NCI-H446 treated with DMSO at 0.1 percent for 48 hours (cell line): ENCODE results near the gene DDX21.
A peak's percentile ranks its signal among the peaks of the same experiment; 100 is the strongest.
"Not testable (repeated sequence)": the region's sequence is repeated elsewhere in the genome, so short reads cannot be mapped to it uniquely, and the experiment has no call there.

Source experiments
- DNase-seq: peaks from one replicate; lab custom pipeline; 2025; lab: John Stamatoyannopoulos, UW

The DDX21 gene

GRCh38 chr10:68988530-68989316 lies 32.8 kb downstream of the DDX21 start, which contains the start of gene KIFBP:
KIFBP (plus strand) TSS chr10:68988803; CDS start chr10:68988833, 30 bp downstream.
- DNase-seq, result peak; percentile 83

- no peak for DNase-seq
Observed at GRCh38 chr10:68989317-68989990, 33.5 kb downstream of the DDX21 start.

GRCh38 chr10:68992636-68993440 lies 36.9 kb downstream of the DDX21 start:
- DNase-seq, result no peak

GRCh38 chr10:68997211-68997610 lies 41.2 kb downstream of the DDX21 start:
- no peak for DNase-seq

- no peak for DNase-seq
Observed at GRCh38 chr10:69004821-69005220, 48.9 kb downstream of the DDX21 start.

- no peak for DNase-seq
Observed at GRCh38 chr10:69005704-69006485, 49.9 kb downstream of the DDX21 start.

GRCh38 chr10:69007260-69007659 lies 51.3 kb downstream of the DDX21 start:
- DNase-seq, result no peak

- DNase-seq, result no peak
Observed at GRCh38 chr10:69009360-69009759, 53.4 kb downstream of the DDX21 start.

GRCh38 chr10:69010151-69010640 lies 54.2 kb downstream of the DDX21 start:
- DNase-seq, result no peak

GRCh38 chr10:69012778-69013177 lies 56.8 kb downstream of the DDX21 start:
- DNase-seq, result not testable (repeated sequence)

- no peak for DNase-seq
Observed at GRCh38 chr10:69014171-69014570, 58.2 kb downstream of the DDX21 start.

- DNase-seq, result no peak
Observed at GRCh38 chr10:69018613-69019012, 62.6 kb downstream of the DDX21 start.

GRCh38 chr10:69022611-69023010 lies 66.6 kb downstream of the DDX21 start:
- no peak for DNase-seq

- DNase-seq, result no peak
Observed at GRCh38 chr10:69025370-69025896, 69.5 kb downstream of the DDX21 start.

- no peak for DNase-seq
Observed at GRCh38 chr10:69033256-69033655, 77.3 kb downstream of the DDX21 start.
